ENCODE data around the gene JAKMIP2.

DNA sequence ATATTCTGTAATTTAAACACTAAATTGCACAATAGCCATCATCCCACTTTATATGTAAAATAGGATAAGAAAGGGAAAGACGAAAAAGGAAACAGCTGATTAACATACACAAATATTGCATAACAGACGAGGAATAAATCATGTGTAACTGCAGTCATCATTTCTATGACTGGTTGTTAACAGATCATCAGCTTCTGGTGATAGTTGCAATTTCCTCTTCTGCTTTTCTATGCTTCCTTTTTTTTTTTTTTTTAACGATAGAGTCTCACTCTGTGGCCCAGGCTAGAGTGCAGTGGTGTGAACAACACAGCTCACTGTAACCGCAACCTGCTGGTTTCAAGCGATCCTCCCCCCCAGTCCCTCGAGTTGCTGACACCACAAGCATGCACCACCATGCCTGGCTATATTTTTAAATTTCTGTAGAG lies 22.5 kb upstream of the JAKMIP2 start:
- TF ChIP-seq ZNF302 (tag by site-specific recombination; IDR thresholded peaks at IDR 0.05; ENCODE audit: low read depth) = no peak
- no peak for TF ChIP-seq MYNN (tag by site-specific recombination; IDR thresholded peaks at IDR 0.05; ENCODE audit: borderline replicate concordance)
- TF ChIP-seq KLF16 (tag by site-specific recombination; IDR thresholded peaks at IDR 0.05) = no peak
- TF ChIP-seq ZNF530 (tag by site-specific recombination; IDR thresholded peaks at IDR 0.05; ENCODE audit: low read depth) = no peak
- TF ChIP-seq, protein P1, sequence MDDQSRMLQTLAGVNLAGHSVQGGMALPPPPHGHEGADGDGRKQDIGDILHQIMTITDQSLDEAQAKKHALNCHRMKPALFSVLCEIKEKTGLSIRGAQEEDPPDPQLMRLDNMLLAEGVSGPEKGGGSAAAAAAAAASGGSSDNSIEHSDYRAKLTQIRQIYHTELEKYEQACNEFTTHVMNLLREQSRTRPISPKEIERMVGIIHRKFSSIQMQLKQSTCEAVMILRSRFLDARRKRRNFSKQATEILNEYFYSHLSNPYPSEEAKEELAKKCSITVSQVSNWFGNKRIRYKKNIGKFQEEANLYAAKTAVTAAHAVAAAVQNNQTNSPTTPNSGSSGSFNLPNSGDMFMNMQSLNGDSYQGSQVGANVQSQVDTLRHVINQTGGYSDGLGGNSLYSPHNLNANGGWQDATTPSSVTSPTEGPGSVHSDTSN (CRISPR knock-in tag; IDR thresholded peaks at IDR 0.05) = no peak
- TF ChIP-seq, protein P2, sequence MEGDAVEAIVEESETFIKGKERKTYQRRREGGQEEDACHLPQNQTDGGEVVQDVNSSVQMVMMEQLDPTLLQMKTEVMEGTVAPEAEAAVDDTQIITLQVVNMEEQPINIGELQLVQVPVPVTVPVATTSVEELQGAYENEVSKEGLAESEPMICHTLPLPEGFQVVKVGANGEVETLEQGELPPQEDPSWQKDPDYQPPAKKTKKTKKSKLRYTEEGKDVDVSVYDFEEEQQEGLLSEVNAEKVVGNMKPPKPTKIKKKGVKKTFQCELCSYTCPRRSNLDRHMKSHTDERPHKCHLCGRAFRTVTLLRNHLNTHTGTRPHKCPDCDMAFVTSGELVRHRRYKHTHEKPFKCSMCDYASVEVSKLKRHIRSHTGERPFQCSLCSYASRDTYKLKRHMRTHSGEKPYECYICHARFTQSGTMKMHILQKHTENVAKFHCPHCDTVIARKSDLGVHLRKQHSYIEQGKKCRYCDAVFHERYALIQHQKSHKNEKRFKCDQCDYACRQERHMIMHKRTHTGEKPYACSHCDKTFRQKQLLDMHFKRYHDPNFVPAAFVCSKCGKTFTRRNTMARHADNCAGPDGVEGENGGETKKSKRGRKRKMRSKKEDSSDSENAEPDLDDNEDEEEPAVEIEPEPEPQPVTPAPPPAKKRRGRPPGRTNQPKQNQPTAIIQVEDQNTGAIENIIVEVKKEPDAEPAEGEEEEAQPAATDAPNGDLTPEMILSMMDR (tag by site-specific recombination; IDR thresholded peaks at IDR 0.05) = no peak
